DND-41 (cell line): ENCODE measurements around the gene KLC1.

Experiments
- EZH2 ChIP-seq: IDR thresholded peaks from 3 replicates; pipeline ENCODE4 v1.6.1; 2012; ENCODE audit warnings: borderline replicate concordance, low read depth, mild to moderate bottlenecking, moderate library complexity, low read length, inconsistent platforms; ENCODE audit not compliant: severe bottlenecking
- TF ChIP-seq, protein P1 (sequence below): IDR thresholded peaks from 2 replicates; pipeline ENCODE4 v1.5.1; 2012; ENCODE audit warnings: borderline replicate concordance, low read length, moderate library complexity, mild to moderate bottlenecking; ENCODE audit not compliant: poor library complexity, severe bottlenecking; ENCODE audit errors: extremely low read depth

DNA sequence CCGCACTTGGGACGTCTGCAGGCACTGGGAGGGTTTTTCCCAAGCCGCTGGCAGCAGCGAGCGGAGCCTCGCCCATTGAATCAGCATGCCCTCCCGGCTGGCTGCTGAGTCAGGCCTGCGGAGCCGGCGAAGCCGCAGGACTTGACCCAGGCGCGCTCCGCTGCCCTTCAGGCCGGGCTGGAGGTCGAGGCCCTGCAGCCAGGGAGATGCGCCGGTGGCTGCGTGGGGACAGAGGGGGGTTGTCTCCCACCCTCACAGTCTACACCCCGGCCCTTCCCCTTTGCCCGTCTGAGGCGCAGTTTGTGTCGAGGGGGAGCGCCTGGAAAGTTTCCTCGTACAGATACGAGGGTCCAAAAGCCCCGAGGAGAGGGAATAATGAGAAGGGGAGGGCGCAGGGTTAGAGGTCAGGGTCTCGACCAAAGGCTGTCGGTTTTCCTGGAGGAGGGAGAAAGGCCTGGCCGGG, 759 bp upstream of the KLC1 start:
- TF ChIP-seq, protein P1, sequence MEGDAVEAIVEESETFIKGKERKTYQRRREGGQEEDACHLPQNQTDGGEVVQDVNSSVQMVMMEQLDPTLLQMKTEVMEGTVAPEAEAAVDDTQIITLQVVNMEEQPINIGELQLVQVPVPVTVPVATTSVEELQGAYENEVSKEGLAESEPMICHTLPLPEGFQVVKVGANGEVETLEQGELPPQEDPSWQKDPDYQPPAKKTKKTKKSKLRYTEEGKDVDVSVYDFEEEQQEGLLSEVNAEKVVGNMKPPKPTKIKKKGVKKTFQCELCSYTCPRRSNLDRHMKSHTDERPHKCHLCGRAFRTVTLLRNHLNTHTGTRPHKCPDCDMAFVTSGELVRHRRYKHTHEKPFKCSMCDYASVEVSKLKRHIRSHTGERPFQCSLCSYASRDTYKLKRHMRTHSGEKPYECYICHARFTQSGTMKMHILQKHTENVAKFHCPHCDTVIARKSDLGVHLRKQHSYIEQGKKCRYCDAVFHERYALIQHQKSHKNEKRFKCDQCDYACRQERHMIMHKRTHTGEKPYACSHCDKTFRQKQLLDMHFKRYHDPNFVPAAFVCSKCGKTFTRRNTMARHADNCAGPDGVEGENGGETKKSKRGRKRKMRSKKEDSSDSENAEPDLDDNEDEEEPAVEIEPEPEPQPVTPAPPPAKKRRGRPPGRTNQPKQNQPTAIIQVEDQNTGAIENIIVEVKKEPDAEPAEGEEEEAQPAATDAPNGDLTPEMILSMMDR: no peak
- TF ChIP-seq EZH2: no peak
